ENCODE data around the gene PTPRR.

Gene PTPRR

DNA sequence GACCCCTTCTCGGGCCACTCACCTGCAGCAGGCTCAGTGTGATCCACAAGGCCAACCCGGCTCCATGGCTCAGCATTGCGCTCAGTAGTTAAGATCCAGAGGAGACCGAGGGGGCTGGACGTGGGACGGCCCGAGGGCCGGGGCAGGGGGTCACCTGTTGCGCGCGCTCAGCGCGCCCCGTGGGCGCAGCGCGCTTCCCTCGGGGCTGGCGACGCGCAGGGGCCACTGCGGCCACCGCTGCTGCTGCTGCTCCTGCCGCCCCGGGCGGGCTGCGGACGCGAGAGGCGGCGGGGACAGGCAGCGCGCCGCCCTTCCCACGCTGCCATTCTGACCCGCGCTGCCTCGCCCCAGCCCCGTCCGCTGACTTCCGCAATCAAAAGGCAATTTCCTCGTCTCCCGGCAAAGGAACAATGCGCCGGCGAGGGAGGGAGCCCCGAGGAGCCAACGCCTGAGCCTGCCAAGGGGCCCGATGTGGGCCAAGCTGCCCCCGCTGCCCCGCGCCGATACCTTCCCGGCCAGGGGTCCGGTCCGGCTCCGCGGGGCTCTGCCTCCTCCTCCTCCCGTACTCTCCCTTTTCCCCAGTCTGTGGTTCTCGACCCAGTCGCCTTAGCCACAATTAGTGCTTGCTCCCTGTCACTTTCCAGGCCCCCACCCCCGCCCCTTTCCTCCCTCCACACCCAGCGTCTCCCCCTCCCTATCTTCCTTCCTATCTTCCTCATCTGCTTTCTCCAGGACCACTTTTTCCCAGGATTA lies 310.6 kb downstream of the PTPRR start:
- peak; percentile 15 to 66 (median 42) for DNase-seq
- ChIA-PET POLR2A (interaction anchor here (0.6 kb wide), 1 partner anchor 1260 kb away, joined by 3 read pairs; no protein-coding TSS in a partner anchor), CTCF (interaction anchor here (0.7 kb wide), 1 partner anchor 777 kb away, joined by 3 read pairs; no protein-coding TSS in a partner anchor)
- H3K27me3 ChIP-seq (replicated peaks in 2 of 5; ENCODE audit: control insufficient read depth in 4 of 5, insufficient read depth in 5 of 5, low read length in 4 of 5), result peaks cover 8 to 44% (median 17%) of the 10 kb centered on the region in 5 experiments
- no peaks in the 10 kb centered on the region for H3K9me3 ChIP-seq (ENCODE audit: control extremely low read depth in 1 of 5, control insufficient read depth in 4 of 5, insufficient read depth in 2 of 5, low read depth in 1 of 5, low read length in 4 of 5)
- no peaks in the 10 kb centered on the region for H3K36me3 ChIP-seq (ENCODE audit: control insufficient read depth in 4 of 4, insufficient read depth in 4 of 4, low read length in 3 of 4)
- WGBS (ENCODE audit: insufficient coverage), result under 1% methylated on average over 52 of the region's 63 CpGs
- H3K27ac ChIP-seq (ENCODE audit: insufficient read depth in 1 of 2, low read depth in 1 of 2, low read length in 2 of 2, poor library complexity in 1 of 2, severe bottlenecking in 2 of 2), result no peak overlapping the region
- H3K4me3 ChIP-seq (ENCODE audit: control insufficient read depth in 1 of 7, extremely low read depth in 1 of 7, insufficient read depth in 4 of 7, low read depth in 2 of 7, low read length in 6 of 7), result peak overlapping the region; percentile 28 to 78 (median 64)
- peaks cover 2 to 14% (median 12%) of the 10 kb centered on the region in 4 experiments for H3K4me1 ChIP-seq (ENCODE audit: control extremely low read depth in 1 of 4, control insufficient read depth in 4 of 4, insufficient read depth in 4 of 4, low read length in 3 of 4)

DNA sequence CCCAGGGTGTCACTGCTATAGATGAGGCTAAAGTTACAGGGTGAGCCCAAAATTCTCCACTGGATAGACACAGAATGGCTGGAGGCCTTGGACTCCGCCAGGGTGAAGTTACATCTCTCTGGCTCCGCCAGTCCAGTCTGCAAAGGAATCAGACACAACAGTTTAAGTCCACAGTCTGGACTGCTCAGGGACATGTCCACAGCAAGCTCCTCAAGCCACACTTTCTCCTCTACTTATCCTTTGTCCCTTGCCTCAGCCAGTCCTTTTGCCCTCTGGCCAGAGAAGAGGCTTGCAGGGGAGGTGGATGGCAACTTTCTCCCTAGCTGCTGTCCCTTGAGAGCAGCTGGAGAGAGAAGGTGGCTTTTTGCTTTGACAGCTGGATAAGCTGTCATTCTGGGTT lies 311.3 kb downstream of the PTPRR start:
- DNase-seq, result peak in 1 of 3 donors; percentile 1
- peak overlapping the region; percentile 28 to 78 (median 64) for H3K4me3 ChIP-seq (ENCODE audit: control insufficient read depth in 1 of 7, extremely low read depth in 1 of 7, insufficient read depth in 4 of 7, low read depth in 2 of 7, low read length in 6 of 7)
- H3K27me3 ChIP-seq (replicated peaks in 2 of 5; ENCODE audit: control insufficient read depth in 4 of 5, insufficient read depth in 5 of 5, low read length in 4 of 5), result peaks cover 8 to 44% (median 17%) of the 10 kb centered on the region in 5 experiments

DNA sequence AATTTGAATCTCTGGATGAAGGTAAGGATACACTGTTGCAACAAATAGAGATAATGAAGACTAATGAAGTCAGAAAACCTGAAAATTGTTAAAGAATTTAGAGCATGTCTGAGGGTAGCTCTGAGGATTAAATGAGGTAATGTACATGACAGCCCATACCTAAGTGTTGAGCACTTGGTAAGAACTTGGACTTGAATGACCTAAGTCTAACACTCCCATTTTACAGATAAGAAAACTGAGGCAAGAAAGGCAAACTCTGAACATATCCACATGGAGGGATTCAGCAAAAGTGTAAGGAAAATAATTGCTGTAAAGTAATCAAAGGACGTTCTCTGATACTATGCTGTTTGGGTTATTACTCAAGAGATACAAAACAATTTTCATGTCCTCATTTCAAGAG lies 312.4 kb downstream of the PTPRR start:
- DNase-seq, result no peak
- CTCF ChIA-PET, result no interaction called here
- no peaks in the 10 kb centered on the region for H3K36me3 ChIP-seq (ENCODE audit: control insufficient read depth in 4 of 4, insufficient read depth in 4 of 4, low read length in 3 of 4)
- POLR2A ChIA-PET, result no interaction called here
- H3K4me3 ChIP-seq (ENCODE audit: control insufficient read depth in 1 of 7, extremely low read depth in 1 of 7, insufficient read depth in 4 of 7, low read depth in 2 of 7, low read length in 6 of 7), result no peak overlapping the region
- H3K4me1 ChIP-seq (ENCODE audit: control extremely low read depth in 1 of 4, control insufficient read depth in 4 of 4, insufficient read depth in 4 of 4, low read length in 3 of 4), result peaks cover 2 to 14% (median 12%) of the 10 kb centered on the region in 4 experiments
- H3K27ac ChIP-seq (ENCODE audit: insufficient read depth in 1 of 2, low read depth in 1 of 2, low read length in 2 of 2, poor library complexity in 1 of 2, severe bottlenecking in 2 of 2), result no peak overlapping the region
- H3K27me3 ChIP-seq (replicated peaks in 2 of 5; ENCODE audit: control insufficient read depth in 4 of 5, insufficient read depth in 5 of 5, low read length in 4 of 5), result peaks cover 8 to 41% (median 17%) of the 10 kb centered on the region in 5 experiments
- WGBS (ENCODE audit: insufficient coverage), result no CpG with 5 or more reads among the region's 1 CpG
- no peaks in the 10 kb centered on the region for H3K9me3 ChIP-seq (ENCODE audit: control extremely low read depth in 1 of 5, control insufficient read depth in 4 of 5, insufficient read depth in 2 of 5, low read depth in 1 of 5, low read length in 4 of 5)

More for the DNA sequence above, 311.3 kb downstream of the PTPRR start:
- Histone ChIP-seq H3K4me1 (ENCODE audit: control extremely low read depth in 1 of 4, control insufficient read depth in 4 of 4, insufficient read depth in 4 of 4, low read length in 3 of 4) (peaks cover 2 to 14% (median 12%) of the 10 kb centered on the region in 4 experiments), H3K9me3 (ENCODE audit: control extremely low read depth in 1 of 5, control insufficient read depth in 4 of 5, insufficient read depth in 2 of 5, low read depth in 1 of 5, low read length in 4 of 5) (no peaks in the 10 kb centered on the region), H3K27ac (ENCODE audit: insufficient read depth in 1 of 2, low read depth in 1 of 2, low read length in 2 of 2, poor library complexity in 1 of 2, severe bottlenecking in 2 of 2) (no peak overlapping the region), H3K36me3 (ENCODE audit: control insufficient read depth in 4 of 4, insufficient read depth in 4 of 4, low read length in 3 of 4) (no peaks in the 10 kb centered on the region)
- ChIA-PET POLR2A (interaction anchor here (0.6 kb wide), 1 partner anchor 29 kb away, joined by 5 read pairs; no protein-coding TSS in a partner anchor), CTCF (no interaction called here)
- WGBS (ENCODE audit: insufficient coverage), result 95% methylated on average over 2 of the region's 2 CpGs

DNA sequence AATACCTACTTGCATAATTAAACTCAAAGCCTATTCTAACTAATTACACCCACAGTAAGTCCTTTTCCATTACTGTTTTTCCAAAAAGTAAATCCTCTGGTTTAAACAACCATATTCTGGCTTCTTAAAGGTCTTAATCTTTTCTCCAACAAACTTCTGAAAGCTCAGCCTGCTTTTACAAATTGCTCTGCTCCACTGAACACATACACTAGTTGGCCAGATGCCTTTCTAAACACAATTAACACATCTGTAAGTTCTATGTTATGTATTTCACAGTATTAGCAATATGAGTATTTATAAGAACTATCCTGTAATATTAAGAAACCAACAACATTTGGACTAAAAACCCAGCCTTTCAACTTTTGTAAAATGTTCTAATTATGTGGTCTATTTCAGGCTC lies 313.4 kb downstream of the PTPRR start:
- POLR2A ChIA-PET, result no interaction called here
- H3K27me3 ChIP-seq (replicated peaks in 2 of 5; ENCODE audit: control insufficient read depth in 4 of 5, insufficient read depth in 5 of 5, low read length in 4 of 5), result peaks cover 8 to 37% (median 17%) of the 10 kb centered on the region in 5 experiments
- no peaks in the 10 kb centered on the region for H3K9me3 ChIP-seq (ENCODE audit: control extremely low read depth in 1 of 5, control insufficient read depth in 4 of 5, insufficient read depth in 2 of 5, low read depth in 1 of 5, low read length in 4 of 5)
- no peak for DNase-seq
- H3K36me3 ChIP-seq (ENCODE audit: control insufficient read depth in 4 of 4, insufficient read depth in 4 of 4, low read length in 3 of 4), result no peaks in the 10 kb centered on the region
- no peak overlapping the region for H3K4me3 ChIP-seq (ENCODE audit: control insufficient read depth in 1 of 7, extremely low read depth in 1 of 7, insufficient read depth in 4 of 7, low read depth in 2 of 7, low read length in 6 of 7)
- no peak overlapping the region for H3K27ac ChIP-seq (ENCODE audit: insufficient read depth in 1 of 2, low read depth in 1 of 2, low read length in 2 of 2, poor library complexity in 1 of 2, severe bottlenecking in 2 of 2)
- peaks cover 2 to 14% (median 12%) of the 10 kb centered on the region in 4 experiments for H3K4me1 ChIP-seq (ENCODE audit: control extremely low read depth in 1 of 4, control insufficient read depth in 4 of 4, insufficient read depth in 4 of 4, low read length in 3 of 4)
- CTCF ChIA-PET, result interaction anchor here (1.4 kb wide), 1 partner anchor 31 kb away, joined by 4 read pairs; no protein-coding TSS in a partner anchor

DNA sequence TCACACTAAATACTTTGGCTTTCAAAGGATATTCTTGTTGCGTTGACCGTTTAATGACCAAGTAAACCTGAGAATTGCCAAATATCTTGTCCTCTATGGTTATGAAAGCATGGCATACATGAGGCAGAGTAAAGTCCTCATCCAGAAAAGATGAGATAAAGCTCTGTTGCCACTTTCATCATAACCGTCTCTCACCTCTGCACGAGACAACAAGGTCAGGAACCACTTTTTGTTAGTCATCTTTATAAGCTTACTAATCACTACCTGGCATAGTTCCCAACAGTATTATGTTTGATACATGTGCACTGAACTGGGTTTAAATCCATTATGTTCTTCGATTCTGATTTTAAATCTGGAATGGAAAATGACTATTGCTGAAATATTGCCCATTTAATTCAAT lies 314.6 kb downstream of the PTPRR start:
- 100% methylated on average over 2 of the region's 5 CpGs for WGBS (ENCODE audit: insufficient coverage)
- H3K27ac ChIP-seq (ENCODE audit: insufficient read depth in 1 of 2, low read depth in 1 of 2, low read length in 2 of 2, poor library complexity in 1 of 2, severe bottlenecking in 2 of 2), result no peak overlapping the region
- H3K4me1 ChIP-seq (ENCODE audit: control extremely low read depth in 1 of 4, control insufficient read depth in 4 of 4, insufficient read depth in 4 of 4, low read length in 3 of 4), result peaks cover 2 to 14% (median 12%) of the 10 kb centered on the region in 4 experiments
- H3K27me3 ChIP-seq (replicated peaks in 2 of 5; ENCODE audit: control insufficient read depth in 4 of 5, insufficient read depth in 5 of 5, low read length in 4 of 5), result peaks cover 8 to 33% (median 14%) of the 10 kb centered on the region in 5 experiments
- ChIA-PET POLR2A (interaction anchor here (0.6 kb wide), 1 partner anchor 502 kb away, joined by 5 read pairs; no protein-coding TSS in a partner anchor), CTCF (interaction anchor here (0.6 to 1.4 kb wide), 2 partner anchors 30 to 176 kb away, joined by 3 to 4 read pairs; no protein-coding TSS in a partner anchor)
- no peak for DNase-seq
- no peaks in the 10 kb centered on the region for H3K9me3 ChIP-seq (ENCODE audit: control extremely low read depth in 1 of 5, control insufficient read depth in 4 of 5, insufficient read depth in 2 of 5, low read depth in 1 of 5, low read length in 4 of 5)
- no peak overlapping the region for H3K4me3 ChIP-seq (ENCODE audit: control insufficient read depth in 1 of 7, extremely low read depth in 1 of 7, insufficient read depth in 4 of 7, low read depth in 2 of 7, low read length in 6 of 7)
- H3K36me3 ChIP-seq (ENCODE audit: control insufficient read depth in 4 of 4, insufficient read depth in 4 of 4, low read length in 3 of 4), result no peaks in the 10 kb centered on the region

DNA sequence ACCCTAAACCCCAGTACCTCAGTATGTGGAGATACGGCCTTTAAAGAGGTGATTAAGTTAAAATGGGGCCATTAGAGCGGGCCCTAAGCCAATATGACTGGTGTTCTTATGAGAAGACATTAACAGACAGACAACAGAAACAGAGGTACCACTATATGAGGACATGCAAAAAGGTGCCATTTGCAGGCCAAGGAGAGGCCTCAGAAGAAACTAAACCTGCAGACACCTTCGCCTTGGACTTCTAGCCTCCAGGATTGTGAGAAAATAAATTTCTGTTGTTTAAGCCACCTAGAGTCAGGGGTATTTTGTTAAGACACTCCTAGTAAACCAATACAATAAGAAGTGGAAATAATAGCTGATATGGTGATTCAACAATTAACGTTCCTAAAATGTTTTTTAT lies 315.9 kb downstream of the PTPRR start:
- 100% methylated on average over 2 of the region's 4 CpGs for WGBS (ENCODE audit: insufficient coverage)
- ChIA-PET CTCF (no interaction called here), POLR2A (interaction anchor here (0.6 kb wide), 1 partner anchor 286 kb away, joined by 3 read pairs; no protein-coding TSS in a partner anchor)
- Histone ChIP-seq H3K27me3 (replicated peaks in 2 of 5; ENCODE audit: control insufficient read depth in 4 of 5, insufficient read depth in 5 of 5, low read length in 4 of 5) (peaks cover 3 to 22% (median 11%) of the 10 kb centered on the region in 5 experiments), H3K4me1 (ENCODE audit: control extremely low read depth in 1 of 4, control insufficient read depth in 4 of 4, insufficient read depth in 4 of 4, low read length in 3 of 4) (peaks cover 2 to 11% (median 7%) of the 10 kb centered on the region in 4 experiments), H3K4me3 (ENCODE audit: control insufficient read depth in 1 of 7, extremely low read depth in 1 of 7, insufficient read depth in 4 of 7, low read depth in 2 of 7, low read length in 6 of 7) (no peak overlapping the region), H3K27ac (ENCODE audit: insufficient read depth in 1 of 2, low read depth in 1 of 2, low read length in 2 of 2, poor library complexity in 1 of 2, severe bottlenecking in 2 of 2) (no peak overlapping the region), H3K36me3 (ENCODE audit: control insufficient read depth in 4 of 4, insufficient read depth in 4 of 4, low read length in 3 of 4) (no peaks in the 10 kb centered on the region), H3K9me3 (ENCODE audit: control extremely low read depth in 1 of 5, control insufficient read depth in 4 of 5, insufficient read depth in 2 of 5, low read depth in 1 of 5, low read length in 4 of 5) (no peaks in the 10 kb centered on the region)
- no peak for DNase-seq

DNA sequence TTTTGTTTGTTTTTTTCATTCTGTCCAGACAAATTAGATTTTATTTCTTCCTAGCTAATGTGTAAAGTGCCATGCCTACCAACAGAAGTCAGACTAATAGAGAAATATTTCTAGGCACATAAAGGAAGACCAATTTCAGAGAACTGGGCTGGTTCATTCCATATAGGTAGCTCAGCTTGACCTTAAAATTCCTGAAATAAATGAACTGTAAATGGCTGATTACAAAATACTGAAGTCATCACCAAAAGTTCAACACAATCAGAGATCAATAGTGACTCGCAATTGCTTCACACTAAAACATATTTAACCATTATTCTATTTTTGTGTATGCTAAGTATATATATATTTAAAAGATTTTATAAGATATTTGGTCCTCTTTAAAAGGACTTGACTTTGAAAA lies 317.5 kb downstream of the PTPRR start:
- no peaks in the 10 kb centered on the region for H3K4me1 ChIP-seq (ENCODE audit: control extremely low read depth in 1 of 4, control insufficient read depth in 4 of 4, insufficient read depth in 4 of 4, low read length in 3 of 4)
- H3K27me3 ChIP-seq (replicated peaks in 2 of 5; ENCODE audit: control insufficient read depth in 4 of 5, insufficient read depth in 5 of 5, low read length in 4 of 5), result peaks cover 0 to 6% (median 4%) of the 10 kb centered on the region in 5 experiments
- ChIA-PET CTCF (interaction anchor here (1.3 to 1.5 kb wide), 2 partner anchors 9 to 12 kb away, joined by 3 read pairs; no protein-coding TSS in a partner anchor), POLR2A (no interaction called here)
- WGBS (ENCODE audit: insufficient coverage), result no CpG with 5 or more reads among the region's 1 CpG
- H3K4me3 ChIP-seq (ENCODE audit: control insufficient read depth in 1 of 7, extremely low read depth in 1 of 7, insufficient read depth in 4 of 7, low read depth in 2 of 7, low read length in 6 of 7), result no peak overlapping the region
- no peaks in the 10 kb centered on the region for H3K9me3 ChIP-seq (ENCODE audit: control extremely low read depth in 1 of 5, control insufficient read depth in 4 of 5, insufficient read depth in 2 of 5, low read depth in 1 of 5, low read length in 4 of 5)
- no peak for DNase-seq
- no peak overlapping the region for H3K27ac ChIP-seq (ENCODE audit: insufficient read depth in 1 of 2, low read depth in 1 of 2, low read length in 2 of 2, poor library complexity in 1 of 2, severe bottlenecking in 2 of 2)
- H3K36me3 ChIP-seq (ENCODE audit: control insufficient read depth in 4 of 4, insufficient read depth in 4 of 4, low read length in 3 of 4), result no peaks in the 10 kb centered on the region

Data from common myeloid progenitor, CD34-positive (primary cell).